Measurements from ENCODE around the gene TNKS2. TPM values are rescaled to one million over a fixed set of nuclear protein-coding genes. Genes with fewer than 3 reads are reported as not detected.

The TNKS2 gene
- total and polyA plus RNA-seq, 2 of the 13 experiments (the other 11 are each of a cell fraction or from before 2014, with no cell fraction given), result 15.2 to 19.4 TPM

- TF ChIP-seq, protein P1, sequence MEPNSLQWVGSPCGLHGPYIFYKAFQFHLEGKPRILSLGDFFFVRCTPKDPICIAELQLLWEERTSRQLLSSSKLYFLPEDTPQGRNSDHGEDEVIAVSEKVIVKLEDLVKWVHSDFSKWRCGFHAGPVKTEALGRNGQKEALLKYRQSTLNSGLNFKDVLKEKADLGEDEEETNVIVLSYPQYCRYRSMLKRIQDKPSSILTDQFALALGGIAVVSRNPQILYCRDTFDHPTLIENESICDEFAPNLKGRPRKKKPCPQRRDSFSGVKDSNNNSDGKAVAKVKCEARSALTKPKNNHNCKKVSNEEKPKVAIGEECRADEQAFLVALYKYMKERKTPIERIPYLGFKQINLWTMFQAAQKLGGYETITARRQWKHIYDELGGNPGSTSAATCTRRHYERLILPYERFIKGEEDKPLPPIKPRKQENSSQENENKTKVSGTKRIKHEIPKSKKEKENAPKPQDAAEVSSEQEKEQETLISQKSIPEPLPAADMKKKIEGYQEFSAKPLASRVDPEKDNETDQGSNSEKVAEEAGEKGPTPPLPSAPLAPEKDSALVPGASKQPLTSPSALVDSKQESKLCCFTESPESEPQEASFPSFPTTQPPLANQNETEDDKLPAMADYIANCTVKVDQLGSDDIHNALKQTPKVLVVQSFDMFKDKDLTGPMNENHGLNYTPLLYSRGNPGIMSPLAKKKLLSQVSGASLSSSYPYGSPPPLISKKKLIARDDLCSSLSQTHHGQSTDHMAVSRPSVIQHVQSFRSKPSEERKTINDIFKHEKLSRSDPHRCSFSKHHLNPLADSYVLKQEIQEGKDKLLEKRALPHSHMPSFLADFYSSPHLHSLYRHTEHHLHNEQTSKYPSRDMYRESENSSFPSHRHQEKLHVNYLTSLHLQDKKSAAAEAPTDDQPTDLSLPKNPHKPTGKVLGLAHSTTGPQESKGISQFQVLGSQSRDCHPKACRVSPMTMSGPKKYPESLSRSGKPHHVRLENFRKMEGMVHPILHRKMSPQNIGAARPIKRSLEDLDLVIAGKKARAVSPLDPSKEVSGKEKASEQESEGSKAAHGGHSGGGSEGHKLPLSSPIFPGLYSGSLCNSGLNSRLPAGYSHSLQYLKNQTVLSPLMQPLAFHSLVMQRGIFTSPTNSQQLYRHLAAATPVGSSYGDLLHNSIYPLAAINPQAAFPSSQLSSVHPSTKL (CRISPR knock-in tag; IDR thresholded peaks at IDR 0.05), result peak; percentile 66
- TF ChIP-seq CEBPB (IDR thresholded peaks at IDR 0.05; ENCODE audit: borderline replicate concordance, low read depth, low read length), result peak; percentile 81
- no peak for TF ChIP-seq HOXA3 (CRISPR knock-in tag; IDR thresholded peaks at IDR 0.05)
- TF ChIP-seq, protein P2, sequence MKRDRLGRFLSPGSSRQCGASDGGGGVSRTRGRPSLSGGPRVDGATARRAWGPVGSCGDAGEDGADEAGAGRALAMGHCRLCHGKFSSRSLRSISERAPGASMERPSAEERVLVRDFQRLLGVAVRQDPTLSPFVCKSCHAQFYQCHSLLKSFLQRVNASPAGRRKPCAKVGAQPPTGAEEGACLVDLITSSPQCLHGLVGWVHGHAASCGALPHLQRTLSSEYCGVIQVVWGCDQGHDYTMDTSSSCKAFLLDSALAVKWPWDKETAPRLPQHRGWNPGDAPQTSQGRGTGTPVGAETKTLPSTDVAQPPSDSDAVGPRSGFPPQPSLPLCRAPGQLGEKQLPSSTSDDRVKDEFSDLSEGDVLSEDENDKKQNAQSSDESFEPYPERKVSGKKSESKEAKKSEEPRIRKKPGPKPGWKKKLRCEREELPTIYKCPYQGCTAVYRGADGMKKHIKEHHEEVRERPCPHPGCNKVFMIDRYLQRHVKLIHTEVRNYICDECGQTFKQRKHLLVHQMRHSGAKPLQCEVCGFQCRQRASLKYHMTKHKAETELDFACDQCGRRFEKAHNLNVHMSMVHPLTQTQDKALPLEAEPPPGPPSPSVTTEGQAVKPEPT (CRISPR knock-in tag; IDR thresholded peaks at IDR 0.05; ENCODE audit: low read depth), result no peak
- 0 out of 2 replicates have a peak, but pooled peaks have one; percentile 36 for TF ChIP-seq PPARG (CRISPR knock-in tag; conservative IDR thresholded peaks at IDR 0.05)
- no peak for TF ChIP-seq BATF2 (CRISPR knock-in tag; IDR thresholded peaks at IDR 0.05)
- peak in 1 of 2 experiments; percentile 54; a peak in 1 of 4 replicates for TF ChIP-seq EP300 (IDR thresholded peaks at IDR 0.05; ENCODE audit: low read depth in 2 of 2, low read length in 2 of 2)
- TF ChIP-seq EP300 (CRISPR knock-in tag; IDR thresholded peaks at IDR 0.05; ENCODE audit: borderline replicate concordance), result peak; percentile 43; the same call in 1 of the 2 replicates
- peak; percentile 41; the same call in 1 of the 2 replicates for TF ChIP-seq NCOA2 (CRISPR knock-in tag; IDR thresholded peaks at IDR 0.05)
- no peak for TF ChIP-seq NCOA5 (CRISPR knock-in tag; IDR thresholded peaks at IDR 0.05)
- TF ChIP-seq, protein P3, sequence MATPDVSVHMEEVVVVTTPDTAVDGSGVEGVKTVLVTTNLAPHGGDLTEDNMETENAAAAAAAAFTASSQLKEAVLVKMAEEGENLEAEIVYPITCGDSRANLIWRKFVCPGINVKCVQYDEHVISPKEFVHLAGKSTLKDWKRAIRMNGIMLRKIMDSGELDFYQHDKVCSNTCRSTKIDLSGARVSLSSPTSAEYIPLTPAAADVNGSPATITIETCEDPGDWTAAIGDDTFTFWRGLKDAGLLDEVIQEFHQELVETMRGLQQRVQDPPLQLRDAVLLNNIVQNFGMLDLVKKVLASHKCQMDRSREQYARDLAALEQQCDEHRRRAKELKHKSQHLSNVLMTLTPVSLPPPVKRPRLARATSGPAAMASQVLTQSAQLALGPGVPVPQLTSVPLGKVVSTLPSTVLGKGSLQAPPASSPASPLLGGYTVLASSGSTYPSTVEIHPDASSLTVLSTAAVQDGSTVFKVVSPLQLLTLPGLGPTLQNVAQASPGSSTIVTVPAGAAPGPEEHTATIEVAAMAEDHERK (CRISPR knock-in tag; IDR thresholded peaks at IDR 0.05; ENCODE audit: low read depth), result no peak
- TF ChIP-seq ARNT2 (CRISPR knock-in tag; IDR thresholded peaks at IDR 0.05; ENCODE audit: low read depth), result no peak
- TF ChIP-seq GABPA (IDR thresholded peaks at IDR 0.05; ENCODE audit: low read depth, low read length), result no peak
- TF ChIP-seq GABPA (CRISPR knock-in tag; IDR thresholded peaks at IDR 0.05; ENCODE audit: low read depth), result peak; percentile 32; the same call in 1 of the 2 replicates
- no peak for TF ChIP-seq ZNF878 (CRISPR knock-in tag; IDR thresholded peaks at IDR 0.05)
- peak; percentile 42; the same call in 1 of the 2 replicates for TF ChIP-seq ZKSCAN8 (CRISPR knock-in tag; IDR thresholded peaks at IDR 0.05; ENCODE audit: borderline replicate concordance)
- TF ChIP-seq ZNF839 (CRISPR knock-in tag; IDR thresholded peaks at IDR 0.05; ENCODE audit: borderline replicate concordance), result no peak
- TF ChIP-seq MXI1 (IDR thresholded peaks at IDR 0.05; ENCODE audit: borderline replicate concordance, low read depth, low read length), result no peak
- TF ChIP-seq MIER3 (CRISPR knock-in tag; IDR thresholded peaks at IDR 0.05; ENCODE audit: borderline replicate concordance), result peak; percentile 64; the same call in 1 of the 2 replicates
- no peak for TF ChIP-seq MAFK (conservative IDR thresholded peaks at IDR 0.05 in 1 of 2, IDR thresholded peaks at IDR 0.05 in 1 of 2; ENCODE audit: low read length in 2 of 2)
- TF ChIP-seq NFE2L1 (CRISPR knock-in tag; IDR thresholded peaks at IDR 0.05; ENCODE audit: borderline replicate concordance), result no peak
- TF ChIP-seq FOXO1 (CRISPR knock-in tag; IDR thresholded peaks at IDR 0.05), result peak; percentile 62; the same call in 1 of the 2 replicates
Observed at GRCh38 chr10:91901784-91902677, 103.8 kb downstream of the TNKS2 start (continued).
